Activated naive CD4-positive, alpha-beta T cell treated with Interleukin-2 at 50 U/mL for 16 hours (primary cell): ENCODE measurements around the gene KLHL26.

Experiments
- DNase-seq: peaks from one replicate; pipeline ENCODE4 v3.0.0-alpha.2; 2020

The KLHL26 gene

DNA sequence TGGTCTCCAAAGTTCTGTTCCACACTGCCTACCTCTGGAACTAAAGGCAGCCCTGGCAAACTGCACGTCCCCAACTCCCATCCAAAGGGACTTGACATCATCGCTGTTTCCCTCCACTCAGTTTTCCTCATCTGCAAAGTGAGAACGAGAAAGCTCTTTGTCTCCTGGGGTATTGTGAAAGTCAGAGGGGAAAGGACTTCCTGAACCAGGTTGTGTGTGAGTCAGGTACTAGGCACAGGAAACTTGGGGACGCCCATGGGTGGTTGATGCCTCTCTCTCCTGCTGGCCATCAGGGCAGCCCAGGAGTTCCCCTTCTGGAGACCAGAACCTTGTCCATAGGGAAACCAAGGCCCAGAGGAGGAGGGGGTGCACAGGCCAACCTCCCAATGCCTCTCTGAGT lies 35.0 kb upstream of the KLHL26 start:
- no peak for DNase-seq

DNA sequence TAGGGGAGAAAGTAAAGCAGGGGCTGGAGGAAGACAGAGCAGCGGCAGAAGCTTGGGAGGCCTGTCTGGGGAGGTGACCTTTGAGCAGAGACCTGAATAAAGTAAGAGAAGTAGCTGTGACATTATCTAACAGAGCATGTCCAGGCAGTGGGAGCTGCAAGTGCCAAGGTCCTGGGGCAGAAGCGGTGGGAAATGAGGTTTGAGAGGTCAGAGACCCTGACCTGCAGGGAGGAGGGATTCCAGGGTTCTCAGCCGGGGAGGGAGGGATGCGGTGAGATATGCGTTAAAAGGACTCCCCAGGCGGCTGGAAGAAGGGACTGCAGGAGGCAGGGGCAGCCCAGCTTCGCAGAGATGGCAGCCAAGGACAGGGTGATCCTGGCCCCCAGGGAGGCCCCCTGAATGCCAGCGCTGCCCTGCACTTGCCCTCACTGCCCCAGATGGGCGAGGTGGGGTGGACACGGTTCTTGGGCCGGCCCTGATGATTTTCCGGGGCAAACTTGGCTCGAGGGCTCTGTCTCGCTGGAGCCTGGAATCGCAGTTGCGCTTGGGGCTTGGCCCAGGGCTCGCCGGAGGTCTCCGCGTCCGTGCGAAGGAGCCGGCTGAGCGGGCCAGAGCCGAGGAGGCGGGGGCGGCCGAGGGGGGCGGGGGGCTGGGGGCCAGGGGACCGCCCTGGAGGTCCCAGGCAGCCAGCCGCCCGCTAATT lies 33.4 kb upstream of the KLHL26 start:
- DNase-seq, result peak; percentile 19

DNA sequence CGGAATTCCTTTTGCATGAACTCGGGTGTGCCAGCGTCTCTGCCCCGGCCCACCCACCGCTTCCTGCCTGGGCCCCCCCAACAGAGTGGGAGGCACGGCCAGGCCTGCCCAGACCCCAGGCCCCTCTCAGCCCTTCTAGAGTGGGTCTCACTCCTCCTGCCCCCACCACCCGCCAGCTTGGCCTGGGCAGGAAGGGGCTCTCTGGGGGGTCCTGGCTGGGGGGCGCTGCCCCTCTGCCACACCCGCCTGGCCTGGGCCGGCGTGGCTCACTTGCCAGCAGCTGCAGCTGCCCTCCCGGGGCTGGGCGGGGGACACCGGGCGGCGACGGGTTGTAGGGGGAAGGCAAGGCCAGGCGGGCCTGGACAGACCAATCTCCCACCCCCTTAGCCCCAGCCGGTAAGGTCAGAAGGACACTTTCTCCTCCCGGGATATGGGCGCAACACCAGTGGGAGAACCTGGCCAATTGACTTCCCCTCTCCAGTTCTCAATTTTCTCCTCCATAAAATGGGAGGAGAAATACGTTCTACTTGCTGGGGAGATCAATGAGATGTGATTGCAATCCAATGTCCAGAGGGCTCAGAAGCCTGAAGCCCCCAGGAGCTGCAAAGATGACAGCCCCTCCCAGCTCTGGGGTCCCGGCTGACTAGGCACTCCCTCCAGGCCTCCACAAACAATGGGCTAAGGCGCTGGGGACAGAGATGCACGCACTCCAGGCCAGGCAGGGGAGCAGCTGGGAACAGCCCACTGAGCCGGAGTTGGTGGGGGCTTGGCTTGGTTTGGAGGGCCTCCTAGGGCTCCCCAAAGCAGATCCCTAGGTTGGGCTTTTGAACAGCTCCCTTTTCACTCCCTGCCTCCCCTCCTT lies 32.6 kb upstream of the KLHL26 start:
- no peak for DNase-seq

DNA sequence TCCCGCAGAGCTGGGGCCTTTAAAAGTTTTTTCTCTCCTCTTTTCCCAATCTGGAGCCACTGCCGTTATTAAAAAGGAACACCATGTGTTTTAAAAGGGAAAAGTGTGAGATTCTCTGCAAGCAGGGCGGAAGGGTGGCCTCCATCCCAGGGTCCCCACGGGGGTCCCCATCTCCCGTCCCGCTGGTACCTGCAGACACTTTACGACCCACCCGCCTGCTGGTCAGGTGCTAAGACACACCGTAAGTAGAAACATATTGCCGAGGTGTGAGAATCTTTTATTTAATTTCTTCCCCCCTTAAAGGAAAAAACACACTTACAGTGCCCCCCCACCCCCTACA lies 32.0 kb upstream of the KLHL26 start:
- DNase-seq, result no peak

DNA sequence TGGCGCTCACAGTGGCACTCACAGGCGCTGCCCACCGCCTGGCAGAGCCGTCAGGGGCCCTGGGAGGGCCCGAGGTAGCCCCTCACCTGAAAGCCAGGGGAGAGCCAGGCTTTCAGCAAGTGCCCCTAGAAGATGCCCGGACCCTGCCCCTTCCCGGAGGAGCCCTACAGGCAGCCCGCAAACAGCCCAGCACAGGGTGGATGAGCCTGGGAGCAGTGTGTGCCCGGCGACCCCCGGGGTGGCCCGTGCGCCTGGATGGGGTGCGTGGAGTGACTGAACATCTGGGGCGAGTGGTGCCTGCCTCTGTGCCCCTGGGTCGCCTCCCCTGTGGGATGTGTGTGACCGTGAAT lies 31.7 kb upstream of the KLHL26 start:
- no peak for DNase-seq

DNA sequence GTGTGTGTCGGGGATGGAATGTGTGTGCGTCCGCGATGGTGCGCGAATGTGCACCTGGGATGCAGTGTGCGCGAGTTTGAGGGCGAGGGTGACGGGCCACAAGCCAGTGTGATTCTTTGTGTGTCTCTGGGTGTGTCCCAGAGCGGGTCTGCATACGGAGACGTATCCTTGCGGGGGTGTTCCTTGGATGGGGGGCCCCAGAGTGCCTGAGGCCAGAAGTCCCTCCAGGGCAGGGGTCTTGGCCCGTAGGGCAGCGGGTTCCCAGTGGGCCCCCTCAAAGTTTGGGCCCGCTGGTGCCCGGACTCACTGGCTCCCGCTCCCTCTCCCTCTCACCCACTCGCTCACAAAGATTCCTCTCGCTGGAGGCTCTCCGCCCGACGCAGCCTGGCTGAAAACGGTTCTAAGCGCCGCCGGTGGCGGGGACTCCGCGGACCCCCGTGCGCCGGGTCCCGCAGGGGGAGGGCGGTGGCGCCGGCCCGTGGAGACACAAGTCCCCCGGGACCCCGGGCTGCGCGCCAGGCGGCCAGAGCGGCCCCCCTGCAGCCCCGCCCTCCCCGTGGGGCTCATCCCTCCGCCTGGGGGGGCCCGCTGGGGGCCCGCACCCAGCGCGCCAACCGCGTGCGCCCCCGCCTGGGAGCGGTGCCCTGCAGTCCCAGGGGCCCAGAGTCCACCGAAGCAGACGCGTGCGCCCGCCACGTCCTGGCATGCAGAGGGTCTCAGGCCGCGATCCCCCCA lies 31.1 kb upstream of the KLHL26 start:
- DNase-seq, result no peak

DNA sequence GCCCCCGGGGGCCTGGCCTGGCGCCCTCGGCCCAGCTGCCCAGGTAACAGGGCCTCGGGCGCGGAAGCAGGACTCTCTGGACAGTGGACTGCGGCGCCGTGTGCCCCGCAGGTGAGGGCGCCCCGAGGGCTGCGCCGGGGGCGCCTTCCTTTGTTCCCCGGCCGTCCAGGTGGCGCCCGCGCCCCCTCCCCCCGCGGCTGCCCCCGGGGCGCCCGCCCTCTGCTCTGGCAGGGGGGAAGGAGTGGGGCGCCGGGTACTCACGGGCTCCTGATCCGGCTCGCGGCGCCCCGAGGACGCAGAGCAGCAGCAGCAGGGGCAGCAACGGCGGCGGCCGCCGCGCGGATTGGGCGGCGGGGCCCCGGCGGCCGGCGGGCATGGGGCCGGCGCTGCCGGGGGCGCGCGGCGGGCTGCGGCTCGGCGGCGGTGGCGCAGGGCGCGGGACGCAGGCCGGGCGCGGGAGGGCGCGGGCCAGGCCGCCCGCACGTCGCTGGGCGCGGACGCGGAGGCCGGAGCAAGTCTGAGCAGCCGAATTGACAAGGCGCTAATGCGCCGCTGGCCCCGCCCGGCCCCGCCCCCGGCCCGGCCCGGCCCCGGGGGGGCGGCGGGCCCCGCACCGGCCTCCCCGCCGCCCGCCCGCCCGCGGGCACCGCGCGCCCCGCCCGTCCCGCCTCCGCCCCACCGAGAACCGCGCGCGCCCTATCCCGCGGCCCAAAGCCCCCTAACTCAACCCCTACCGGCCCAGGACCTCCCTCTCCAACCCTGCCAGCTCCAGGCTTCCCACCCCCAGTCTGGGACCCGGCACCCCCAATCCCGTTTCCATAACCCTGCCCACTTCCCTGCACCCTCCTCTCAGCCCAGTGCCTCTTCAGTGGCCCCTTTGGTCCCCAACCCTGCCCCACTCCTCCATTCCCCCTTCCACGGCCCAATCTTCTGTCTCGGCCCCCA lies 30.3 kb upstream of the KLHL26 start, which contains the start of gene CRLF1:
TSS of gene CRLF1 (minus strand) at position 519 of the 945 bp plus-strand sequence. CDS start at position 376, 143 bp downstream.
- no peak for DNase-seq

DNA sequence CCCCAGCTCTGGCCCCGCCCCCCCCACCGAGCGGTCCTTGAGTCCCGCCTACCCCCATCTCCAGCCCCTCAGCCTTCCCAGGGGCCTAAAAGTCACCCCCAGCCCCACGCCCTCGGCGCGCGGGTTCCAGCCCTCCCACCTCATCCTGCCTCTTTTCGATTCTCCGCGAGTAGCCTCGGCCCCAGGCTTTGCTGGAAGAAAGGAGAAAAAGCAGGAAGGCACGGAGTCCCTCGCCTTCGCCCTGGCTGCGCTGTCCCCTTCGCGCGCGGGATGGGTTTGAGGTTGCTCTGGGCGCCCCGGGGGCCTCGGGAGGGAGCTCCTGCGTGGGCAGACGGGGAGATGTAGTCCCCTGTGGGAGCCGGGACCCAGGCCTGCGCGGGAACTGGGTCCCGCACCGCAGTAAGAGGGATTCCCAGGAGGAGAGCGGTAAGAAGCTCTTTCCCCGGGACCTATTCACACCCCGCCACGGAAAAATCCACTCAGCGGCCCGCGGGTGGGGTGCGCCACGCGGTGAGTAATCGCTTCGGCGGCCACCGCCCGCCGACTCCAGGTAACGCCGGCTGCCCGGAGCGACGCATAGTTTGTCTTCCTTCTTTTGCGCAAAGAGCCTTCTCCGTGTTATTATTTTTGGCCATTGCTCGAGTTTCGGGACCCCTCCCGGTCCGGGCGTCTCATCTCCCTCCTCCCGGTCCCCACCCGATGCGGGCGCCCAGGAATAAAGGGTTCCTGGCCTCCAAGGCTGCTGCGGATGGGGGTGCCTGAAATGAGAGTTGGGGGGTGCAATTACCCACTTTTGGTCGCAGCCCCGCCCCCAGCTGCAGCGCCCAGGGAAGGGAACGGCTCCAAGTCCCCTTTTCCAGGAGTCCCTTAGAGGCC lies 29.4 kb upstream of the KLHL26 start:
- DNase-seq, result peak; percentile 37

DNA sequence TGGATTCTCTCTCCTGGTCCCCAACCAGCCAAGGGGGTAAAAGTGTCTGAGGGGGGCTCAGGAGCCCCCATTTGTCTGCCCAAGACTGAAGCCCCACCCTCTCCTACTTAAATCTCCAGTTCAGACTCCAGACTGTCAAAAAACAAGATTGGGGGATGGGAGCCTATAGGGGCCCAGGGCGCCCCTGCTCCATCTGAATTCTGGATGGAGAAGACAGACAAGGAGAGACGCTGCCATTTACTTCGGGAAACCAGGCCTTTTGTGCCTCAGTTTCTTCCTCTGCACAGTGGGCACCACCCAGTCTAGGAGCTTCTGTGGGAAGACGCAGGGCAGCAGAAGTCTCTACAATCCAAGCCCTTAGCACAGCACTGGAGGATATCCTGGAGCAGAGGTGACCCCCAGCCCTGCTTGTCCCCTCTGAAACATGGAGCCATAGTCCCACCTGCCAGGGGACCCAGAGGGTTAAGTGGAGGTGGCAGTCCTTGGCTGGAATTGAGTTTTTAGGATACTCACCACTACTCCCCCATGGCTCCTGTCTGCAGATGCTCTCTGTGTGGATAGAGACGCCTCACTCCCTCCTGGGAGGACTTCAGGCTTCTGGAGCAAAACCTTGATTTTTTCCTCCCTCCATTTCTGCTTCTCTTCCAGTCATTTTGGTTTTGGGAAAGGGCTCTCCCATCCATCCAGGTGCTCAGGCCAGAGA lies 28.6 kb upstream of the KLHL26 start:
- DNase-seq, result no peak

DNA sequence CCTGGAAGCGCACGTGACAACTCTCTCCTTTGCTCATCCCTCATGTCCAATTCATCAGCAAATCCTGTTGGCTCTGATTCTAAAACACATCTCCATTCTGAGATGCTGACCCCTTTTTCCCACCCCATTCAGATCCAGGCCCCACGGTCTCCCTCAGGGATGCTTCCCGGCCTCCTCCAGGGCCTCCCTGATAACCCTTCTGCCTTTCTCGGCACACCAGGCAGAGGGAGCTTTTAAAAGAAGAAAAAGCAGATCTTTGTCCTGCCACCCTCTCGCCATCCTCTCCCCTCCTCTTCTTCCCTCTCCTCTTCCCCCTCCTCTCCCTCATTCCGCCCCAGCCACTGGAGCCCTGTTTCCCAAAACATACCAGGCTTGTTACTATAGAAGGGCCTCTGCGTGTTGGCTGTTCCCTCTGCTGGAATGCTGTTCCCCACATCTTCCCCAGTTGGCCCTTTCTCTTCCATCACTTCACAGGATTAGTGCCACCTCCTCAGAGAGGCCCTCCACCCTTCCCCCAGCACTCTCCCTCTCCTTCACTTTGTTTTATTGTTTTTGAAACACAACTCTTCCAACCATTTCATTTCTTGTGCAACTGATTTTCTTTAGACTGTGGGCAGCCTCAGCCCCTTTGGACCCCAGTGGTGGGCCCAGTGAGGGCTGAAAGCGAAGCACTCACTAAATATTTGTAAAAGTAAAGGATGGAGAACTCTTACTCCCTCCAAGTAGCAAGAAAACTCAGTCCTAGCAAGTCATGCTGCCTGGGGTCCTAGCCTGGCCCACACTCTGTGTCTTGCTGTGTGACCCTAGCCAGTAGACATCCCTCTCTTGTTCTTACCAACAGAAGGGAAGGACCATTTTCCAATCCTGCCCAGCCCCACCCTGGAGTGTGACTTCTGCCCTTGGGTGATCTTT lies 27.8 kb upstream of the KLHL26 start:
- no peak for DNase-seq

DNA sequence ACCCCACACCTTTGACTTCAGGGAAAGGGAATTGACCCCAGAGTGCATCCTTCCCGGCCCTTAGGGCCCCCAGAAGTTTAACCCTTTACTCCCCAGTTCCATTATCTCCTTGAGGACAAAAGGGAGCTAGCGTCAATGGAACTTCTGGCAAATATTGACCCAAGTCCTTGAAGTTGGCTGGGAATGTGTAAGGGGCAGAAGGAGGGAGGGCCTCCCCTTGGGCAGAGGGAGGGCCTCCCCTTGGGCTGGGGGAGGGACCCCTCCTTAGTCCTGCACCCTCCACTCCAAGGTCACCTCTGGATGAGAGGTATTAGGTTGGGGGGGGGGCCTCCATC lies 27.1 kb upstream of the KLHL26 start:
- no peak for DNase-seq

DNA sequence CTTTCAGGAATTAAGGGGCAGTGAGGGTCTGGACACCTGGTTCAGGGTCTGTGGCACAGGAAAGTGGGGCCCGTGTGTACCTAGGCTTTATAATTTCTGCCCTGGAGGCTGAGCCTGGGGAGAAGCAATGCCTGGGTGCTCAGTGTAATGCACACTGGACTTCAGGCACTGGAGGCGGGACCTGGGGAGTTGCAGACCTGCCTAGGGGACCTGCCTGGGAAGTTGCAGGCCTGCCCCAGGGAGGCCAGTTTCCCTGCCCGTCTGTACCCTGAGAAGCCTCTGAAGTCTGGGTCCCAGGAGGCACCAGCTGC lies 26.6 kb upstream of the KLHL26 start:
- DNase-seq, result no peak

DNA sequence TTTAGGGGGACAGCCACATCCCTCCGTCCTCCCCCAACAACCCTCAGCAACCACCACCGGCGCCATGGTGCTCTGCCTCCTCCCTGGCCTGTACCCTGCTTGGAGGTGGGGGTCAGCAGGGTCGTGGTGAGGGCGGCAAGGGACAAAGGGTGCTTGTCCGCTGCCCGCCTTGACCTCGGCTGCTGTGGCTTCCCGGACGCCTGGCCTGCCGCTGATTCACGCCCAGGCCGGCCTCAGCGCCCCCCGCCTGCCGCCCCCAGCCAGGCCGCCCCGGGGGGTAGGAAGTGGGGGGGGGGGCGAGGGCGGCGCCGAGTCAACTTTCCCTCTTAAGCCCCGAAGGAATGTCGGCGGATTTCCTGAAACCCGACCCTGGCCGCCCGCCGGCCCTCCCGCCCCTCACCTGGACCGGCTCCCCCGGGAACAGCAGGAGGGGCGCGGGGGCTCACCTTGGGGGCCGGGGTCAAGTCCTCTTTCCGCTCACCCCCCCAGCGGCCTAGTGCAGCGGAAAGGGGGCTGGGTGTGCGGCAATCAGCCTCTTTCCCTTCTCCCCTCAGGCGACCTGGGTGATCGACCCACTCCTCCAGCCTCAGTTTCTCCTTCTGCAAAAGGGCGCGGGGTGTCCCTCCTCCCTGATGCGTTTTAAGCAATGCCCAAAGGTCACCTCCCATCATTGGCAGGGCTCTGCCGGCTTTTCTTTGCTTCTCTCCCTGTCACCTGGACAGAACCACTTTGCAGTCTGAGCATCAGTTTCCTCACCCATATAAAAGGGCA lies 26.1 kb upstream of the KLHL26 start:
- no peak for DNase-seq

DNA sequence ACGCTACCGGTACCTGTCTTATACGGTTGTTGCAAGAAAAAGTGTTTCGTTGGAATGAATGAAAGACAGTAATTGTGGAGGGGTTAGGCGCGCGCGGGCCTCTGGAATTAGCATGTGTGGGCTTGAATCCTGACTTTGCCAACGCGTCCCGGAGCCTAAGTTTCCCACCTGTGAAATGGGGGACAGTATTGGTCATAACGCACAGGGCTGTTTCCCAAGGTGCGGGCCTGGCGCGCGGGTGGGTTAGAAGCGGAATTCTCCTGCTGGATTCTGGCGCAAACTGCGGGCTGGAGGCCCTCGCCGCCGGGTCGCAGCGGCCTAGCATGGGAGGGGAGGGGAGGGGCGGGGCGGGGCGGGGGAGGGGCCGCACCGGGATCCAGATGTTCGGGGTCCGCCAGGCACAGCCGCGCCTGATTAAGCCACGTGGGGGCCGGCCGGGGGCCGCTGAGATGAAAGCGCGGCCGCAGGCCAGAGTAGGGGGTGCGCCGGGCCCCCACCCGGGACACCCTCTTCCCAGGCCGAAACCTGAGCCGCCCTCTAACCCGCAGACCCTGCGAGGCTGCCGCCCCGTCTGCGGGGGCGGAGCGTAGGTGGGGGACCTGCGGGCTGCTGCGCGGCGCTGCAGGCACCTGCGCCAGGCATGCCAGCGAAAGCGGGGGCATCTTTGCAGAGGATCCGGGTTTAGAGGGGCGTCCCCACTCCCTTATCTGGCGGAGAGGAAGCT lies 25.3 kb upstream of the KLHL26 start:
- peak; percentile 25 for DNase-seq

DNA sequence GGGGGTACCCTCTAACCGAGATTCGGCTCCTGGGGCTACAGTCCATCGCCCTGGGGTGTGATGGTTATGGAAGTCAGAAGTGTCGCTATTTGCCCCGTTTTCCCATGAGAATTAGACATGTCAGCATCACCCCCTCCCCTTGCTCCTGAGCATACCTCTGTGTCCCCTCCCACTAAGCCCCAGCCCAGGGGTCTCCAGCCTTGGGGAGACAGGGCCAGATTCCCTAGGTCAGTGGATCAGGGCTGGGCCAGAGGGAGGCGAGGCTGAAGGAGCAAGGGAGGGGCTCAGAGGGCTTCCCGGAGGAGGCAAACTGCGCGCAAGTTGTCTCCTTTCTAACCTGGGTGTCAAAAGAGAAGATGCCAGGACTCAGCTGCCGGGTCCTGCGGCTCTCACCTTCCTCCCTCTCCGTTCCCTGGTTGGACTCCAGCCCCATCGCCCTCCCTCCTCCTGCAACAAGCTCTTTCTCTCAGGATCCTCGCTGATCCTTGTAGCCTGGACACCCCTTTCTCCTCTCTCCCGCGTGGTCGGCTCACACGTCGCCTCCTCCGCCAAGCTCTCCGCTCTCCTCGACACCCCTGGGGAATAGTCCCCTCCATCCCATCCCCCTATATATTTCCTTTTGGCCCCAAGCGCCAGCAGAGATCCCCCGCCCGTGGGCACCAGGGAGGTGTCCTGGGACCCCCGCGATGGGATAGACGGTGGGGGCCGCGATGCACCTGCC lies 24.6 kb upstream of the KLHL26 start:
- DNase-seq, result no peak

DNA sequence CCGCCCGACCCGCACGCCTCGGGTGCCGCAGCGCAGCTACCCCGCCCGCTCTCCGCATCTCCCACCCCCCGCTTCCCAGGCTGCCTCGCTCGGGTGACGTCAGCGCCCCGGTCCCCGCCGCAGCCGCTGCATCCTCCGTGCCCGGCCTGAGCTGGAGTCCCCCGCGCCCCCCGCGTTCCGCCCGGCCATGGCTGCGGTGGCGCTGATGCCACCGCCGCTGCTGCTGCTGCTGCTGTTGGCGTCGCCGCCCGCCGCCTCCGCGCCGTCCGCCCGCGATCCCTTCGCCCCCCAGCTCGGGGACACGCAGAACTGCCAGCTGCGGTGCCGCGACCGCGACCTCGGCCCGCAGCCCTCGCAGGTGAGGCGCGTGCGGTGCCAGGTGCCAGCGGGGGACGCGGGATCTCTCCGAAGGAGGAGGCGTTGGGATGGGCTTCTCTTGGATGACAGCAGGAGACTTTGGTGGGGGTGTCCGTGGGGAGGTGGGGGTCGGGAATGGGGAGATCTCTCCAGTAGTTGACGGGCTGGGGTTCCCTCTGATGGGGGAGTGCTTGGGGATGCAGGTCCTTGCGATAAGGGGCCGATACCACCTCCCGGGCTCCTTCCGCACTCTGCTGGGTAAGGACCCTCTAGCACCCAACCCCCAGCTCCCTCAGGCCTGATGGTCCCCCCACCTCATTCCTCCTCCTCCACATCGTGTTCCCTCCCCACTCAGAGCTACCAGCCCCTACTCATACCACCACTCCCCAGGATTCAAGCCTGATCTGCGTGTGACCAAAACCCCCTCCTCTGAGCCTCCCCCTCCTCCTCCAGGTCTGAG lies 23.8 kb upstream of the KLHL26 start, which contains the start of gene TMEM59L:
TSS of gene TMEM59L (plus strand) at position 99 of the 817 bp plus-strand sequence. CDS start at position 188, 89 bp downstream.
- DNase-seq, result peak; percentile 58
